ENCODE measurements around the gene SLC35F1.

SLC35F1 gene

GRCh38 chr6:118128755-118129154 is 221.7 kb downstream of the SLC35F1 start:
- no peak for DNase-seq

- no peak for DNase-seq
Observed at GRCh38 chr6:118134206-118134605, 227.1 kb downstream of the SLC35F1 start.

DNA sequence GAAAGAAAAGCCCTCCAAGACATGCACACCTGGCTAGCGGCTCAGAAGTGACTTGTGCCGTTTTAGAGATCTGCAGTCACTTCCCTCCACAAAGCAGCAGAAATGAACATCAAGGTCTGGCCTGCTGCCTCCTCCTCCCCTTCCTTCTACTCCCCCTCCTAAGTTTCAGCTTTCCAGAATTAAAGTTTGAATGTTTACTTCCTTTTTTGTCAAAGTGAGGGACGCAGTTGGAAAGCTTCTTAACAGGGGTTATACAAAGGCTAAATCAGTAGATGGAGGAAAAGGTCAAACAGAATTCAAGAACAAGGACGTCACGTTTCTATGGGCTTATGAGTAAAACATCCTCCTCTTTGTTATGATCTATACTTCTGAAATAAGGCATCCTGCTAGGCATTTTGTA is 227.7 kb downstream of the SLC35F1 start:
- no peak for DNase-seq

DNA sequence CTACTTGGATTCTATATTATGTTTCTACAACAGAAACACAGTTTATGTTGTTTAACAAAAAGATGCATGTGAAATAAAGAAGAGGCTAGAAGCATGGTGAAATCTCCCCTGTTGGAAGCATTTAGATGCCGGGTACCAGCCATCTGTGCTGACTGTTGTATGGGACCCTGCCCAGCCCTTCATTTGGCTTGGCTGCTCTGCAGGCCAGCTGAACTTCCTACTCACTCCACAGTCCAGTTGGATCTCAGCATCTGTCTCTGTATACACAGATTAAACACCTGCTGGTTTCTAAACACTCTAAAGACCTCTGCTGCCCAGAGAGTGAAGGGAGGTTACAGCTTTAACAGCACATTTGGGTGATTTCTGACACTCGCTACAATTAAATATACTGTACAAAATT is 228.3 kb downstream of the SLC35F1 start:
- no peak for DNase-seq

DNA sequence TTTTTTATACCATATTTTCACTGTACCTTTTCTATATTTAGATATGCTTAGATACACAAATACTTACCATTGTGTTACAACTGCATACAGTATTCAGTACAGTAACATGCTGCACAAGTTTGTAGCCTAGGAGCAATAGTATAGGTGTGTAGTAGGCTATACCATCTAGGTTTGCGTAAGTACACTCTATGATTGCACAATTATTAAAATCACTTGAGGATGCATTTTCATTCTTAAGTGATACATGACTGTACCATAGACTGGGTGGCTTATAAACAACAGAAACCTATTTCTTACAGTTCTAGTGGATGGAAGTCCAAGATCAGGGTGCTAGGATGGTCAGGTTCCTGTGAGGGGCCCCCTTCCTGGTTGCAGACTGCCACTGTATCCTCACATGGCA is 234.1 kb downstream of the SLC35F1 start:
- no peak for DNase-seq

DNA sequence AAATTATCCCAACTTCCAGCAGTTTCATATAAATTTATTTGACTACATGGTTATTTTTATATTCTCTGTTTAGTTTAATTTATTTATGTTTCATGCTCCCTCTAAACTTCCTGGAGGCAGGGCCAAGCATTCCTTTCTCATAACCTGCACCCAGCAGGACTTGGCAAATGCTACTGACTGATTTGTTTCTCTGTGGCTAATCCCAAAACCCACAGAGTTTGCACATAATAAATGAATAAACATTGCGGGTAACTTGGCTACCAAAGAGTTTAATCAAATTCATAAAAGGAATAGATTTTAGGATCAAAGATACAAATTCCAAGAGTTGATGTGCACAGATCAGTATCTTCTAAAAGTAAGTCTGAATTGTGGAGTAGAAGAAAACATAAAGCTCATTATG is 239.5 kb downstream of the SLC35F1 start:
- no peak for DNase-seq

DNA sequence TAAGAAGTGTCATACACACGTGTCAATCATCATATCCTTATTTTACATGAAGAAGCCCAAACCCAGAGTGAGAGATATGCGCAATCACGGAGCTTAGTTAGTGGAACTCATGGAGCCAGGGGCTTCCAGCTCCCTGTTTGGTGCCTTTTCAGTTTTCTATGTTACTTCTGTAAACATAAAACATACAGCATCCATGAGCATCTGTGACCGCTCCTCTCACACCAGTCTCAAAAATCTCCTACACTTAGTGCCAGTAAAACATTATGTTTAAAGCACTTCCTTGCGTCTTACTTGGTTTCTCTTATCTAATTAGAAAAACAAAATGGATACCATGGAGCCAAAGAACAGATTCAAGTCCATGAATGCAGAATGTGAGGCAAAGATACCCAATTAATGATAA is 240.4 kb downstream of the SLC35F1 start:
- no peak for DNase-seq

GRCh38 chr6:118148561-118148960 is 241.5 kb downstream of the SLC35F1 start:
- no peak for DNase-seq

- no peak for DNase-seq
Observed at GRCh38 chr6:118152524-118152923, 245.5 kb downstream of the SLC35F1 start.

DNA sequence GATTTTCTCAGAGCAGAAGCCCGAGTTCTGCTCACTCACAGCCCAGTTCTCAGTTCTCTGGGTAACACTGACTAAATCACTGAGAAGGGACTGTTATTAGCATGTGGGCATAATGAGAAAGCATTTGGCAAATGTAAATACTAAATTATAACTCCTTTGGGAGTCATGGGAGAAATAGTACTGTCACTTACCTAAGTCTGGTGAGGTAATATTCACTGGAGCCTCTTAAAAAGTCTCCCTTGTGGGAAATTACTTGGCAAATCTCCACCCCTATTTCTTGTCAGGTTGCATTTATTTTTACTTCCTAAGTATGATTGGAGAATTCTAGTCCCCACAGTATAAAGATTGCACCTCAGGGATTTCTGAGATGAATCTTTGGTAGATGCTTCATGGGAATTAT is 254.3 kb downstream of the SLC35F1 start:
- DNase-seq, result no peak

DNA sequence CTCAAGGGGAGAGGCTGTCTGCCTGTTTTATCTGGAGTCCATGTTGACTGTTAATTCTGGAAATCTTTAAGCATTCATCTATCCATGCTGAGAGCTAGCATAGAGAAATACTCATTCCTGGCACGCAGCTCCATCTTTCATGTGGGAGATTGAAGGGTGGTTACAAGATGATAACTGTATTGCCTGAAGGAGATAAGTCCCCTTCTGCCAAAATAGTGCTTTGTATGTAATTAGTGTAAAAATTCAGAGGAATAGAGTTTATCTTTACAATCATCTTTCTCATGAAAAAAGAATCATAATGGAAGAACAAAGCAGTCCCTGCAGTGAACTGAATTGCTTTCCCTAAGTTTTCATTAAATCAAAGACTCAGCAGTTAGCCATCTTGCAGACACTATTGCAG is 256.5 kb downstream of the SLC35F1 start:
- no peak for DNase-seq

GRCh38 chr6:118165500-118165899 is 258.4 kb downstream of the SLC35F1 start:
- no peak for DNase-seq

- DNase-seq, result no peak
Observed at GRCh38 chr6:118168421-118168820, 261.4 kb downstream of the SLC35F1 start.

- no peak for DNase-seq
Observed at GRCh38 chr6:118171852-118172251, 264.8 kb downstream of the SLC35F1 start.

- DNase-seq, result no peak
Observed at GRCh38 chr6:118174071-118174470, 267.0 kb downstream of the SLC35F1 start.

DNA sequence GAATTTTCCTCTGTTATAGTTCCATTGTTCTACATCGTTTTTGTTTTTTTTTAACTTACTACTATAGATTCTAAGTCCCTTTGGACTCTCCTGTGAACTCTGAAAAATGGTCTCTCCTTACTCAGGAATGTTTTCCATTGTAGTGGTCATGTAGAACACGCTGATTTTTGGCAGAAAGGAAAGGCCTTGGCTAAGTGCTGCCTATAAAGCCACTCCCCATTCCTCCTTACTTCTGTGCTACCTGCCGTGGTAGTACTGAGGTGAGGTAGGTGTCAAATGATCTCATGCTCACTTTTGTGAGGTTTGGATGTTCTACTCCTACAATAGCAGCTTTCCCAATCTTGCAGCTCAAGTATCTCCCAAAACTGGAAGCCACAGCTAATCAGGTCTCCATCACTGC is 270.7 kb downstream of the SLC35F1 start:
- no peak for DNase-seq

DNA sequence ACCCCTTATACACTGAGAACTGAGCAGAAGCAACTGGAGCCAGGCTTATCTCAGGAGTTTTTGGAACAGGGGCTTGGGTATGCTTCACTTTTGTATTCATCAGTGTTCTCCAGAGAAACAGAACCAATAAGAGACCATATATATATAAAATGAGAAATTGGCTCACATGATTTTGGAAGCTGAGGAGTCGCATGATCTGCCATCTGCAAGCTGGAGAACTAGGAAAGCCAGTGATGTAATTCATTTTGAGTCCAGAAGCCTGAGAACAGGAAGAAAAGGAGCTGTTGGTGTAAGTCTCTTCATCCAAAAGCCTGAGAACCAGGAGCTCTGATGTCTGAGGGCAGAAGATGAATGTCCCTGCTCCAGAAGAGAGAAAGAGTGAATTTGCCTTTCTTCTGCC is 272.0 kb downstream of the SLC35F1 start:
- no peak for DNase-seq

DNA sequence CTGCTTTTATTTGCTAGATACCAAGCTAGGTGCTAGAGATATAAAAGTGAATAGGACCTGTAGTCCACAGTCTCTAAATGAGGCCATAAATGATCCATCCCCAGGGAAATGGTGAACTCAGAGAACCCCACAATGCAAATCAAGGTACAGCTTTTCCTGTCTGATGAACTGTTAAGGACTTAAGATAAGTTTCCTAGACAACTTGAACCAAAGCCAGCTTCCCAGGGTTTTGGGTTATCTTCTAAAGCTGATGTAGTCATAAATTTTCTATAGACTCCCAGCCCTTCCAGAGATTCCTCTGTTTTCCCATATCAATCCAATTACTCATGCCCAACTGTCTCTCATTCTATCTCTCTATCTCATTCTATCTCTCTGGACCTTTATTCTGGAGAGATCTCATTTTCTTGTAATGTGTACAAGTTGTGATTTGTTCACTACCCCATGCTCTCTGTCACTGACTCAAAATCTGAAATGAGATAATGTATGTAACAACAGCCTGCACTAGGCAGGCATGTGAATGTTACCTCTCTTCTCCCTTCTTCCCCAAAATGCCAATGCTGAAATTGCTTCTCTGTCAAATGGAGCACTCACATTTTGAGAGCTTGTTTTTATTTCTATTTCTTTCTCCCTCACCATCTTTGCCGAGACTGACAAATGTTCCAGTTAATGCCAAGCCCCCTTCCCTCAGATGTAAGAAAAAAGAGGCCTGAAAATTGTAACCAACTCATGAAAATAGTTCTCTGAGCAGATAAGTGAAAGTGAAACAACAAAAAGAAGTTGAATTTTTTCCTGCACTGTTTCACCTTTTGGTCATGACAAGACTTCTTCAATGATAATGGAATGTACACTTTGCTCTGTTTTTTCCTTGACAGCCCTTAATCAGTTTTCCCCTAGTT is 279.9 kb downstream of the SLC35F1 start:
- no peak for DNase-seq

GRCh38 chr6:118187568-118188164 is 280.6 kb downstream of the SLC35F1 start:
- DNase-seq, result no peak

DNA sequence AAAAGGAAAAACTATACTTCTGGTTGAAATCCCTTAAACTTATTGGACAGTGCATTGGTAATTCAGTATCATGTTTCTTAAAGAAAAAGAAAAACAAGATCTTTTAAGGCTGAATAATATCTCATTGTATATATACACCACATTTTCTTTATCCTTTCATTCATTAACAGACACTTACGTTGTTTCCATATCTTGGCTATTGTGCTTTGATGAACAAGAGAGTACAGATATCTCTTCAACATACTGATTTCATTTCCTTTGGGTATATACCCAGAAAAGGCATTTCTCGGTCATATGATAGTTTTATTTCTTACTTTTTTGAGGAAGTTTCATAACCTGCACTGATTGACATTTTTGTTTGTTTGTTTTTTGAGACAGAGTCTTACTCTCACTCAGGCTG is 281.5 kb downstream of the SLC35F1 start:
- DNase-seq, result no peak

DNA sequence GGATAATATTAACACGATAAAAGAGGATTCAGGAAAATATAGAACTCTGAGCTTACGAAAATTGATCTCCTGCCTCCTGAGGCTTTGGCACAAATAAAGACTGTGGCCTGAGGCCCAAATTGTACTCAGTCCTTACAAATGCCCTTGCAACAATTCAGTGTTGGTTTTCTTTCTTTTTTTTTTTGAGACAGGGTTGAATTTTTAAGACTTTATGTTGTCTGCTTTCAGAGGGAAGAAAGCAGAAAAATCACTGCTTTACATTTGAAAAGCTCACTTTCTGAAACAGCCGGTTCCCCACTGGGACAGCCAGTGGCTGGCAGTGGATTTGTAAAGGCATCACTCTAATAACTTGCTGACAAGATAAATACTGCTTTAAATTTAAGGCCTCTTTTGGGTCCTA is 290.5 kb downstream of the SLC35F1 start:
- DNase-seq, result no peak

DNA sequence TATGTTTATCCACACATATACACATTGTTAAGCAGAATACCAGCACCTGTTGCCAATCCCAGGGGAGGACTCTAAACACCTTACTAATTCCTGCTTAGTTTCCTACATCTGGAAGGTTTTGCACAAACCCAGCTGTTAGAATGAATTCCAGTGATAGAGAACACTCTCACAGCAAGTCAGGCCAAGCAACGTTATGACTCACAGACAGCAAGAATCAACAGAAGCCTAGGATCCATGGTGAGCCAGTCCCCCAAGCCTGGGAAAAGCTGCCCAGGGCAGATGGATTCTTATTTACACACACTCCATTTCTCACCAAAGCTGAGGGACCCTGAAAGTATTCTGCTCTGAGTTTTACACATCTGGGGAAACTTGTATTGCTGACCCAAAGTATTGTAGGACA is 291.7 kb downstream of the SLC35F1 start:
- no peak for DNase-seq

GRCh38 chr6:118200160-118200559 is 293.1 kb downstream of the SLC35F1 start:
- no peak for DNase-seq

DNA sequence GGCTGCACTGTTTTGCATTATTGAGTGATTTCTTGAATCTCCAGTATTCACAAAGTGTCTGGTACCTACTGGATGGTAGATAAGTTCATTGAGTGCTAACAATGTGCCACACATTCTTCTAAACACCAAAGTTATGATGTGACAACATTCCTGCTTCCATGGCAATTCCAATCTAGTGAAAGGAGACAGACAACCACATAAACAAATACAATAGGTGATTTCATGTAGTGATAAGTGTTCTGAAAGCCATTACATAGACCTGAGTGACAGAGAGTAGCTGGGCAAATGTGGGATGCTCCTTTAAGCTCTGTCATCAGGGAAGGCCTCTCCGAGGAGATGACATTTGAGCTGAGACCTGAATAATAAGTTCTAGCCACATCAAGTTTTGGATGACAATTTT is 295.5 kb downstream of the SLC35F1 start:
- DNase-seq, result no peak

GRCh38 chr6:118203545-118203944 is 296.5 kb downstream of the SLC35F1 start:
- no peak for DNase-seq
